Measurements from ENCODE around the gene HSP90AB1.

HSP90AB1 gene

DNA sequence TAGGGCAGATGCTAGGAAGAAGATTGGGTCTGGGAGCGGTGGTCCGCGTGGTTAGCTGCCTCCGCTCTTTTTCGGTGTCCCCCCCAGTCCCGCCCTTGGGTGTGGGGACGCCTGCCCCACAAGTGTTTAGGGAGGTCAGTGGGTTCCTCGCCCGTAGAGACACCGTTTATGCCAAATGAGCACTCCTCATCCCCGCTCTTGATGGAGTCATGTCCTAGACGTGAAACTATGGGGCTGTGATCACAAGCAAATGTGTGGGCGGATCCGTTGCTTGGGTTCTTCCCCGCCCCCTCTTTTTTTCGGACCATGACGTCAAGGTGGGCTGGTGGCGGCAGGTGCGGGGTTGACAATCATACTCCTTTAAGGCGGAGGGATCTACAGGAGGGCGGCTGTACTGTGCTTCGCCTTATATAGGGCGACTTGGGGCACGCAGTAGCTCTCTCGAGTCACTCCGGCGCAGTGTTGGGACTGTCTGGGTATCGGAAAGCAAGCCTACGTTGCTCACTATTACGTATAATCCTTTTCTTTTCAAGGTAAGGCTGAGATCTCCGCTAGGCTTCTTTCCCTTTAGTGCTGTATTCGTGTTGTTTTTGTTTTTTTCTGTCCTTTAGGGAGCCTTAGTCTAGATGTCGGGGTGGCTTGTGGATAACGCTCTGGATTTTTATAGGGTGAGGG is at the start of gene HSP90AB1:
Gene HSP90AB1 (plus strand): TSS at position 439 of the 675 bp plus-strand sequence. CDS start 1,529 bp downstream, outside the sequence.
- peak; percentile 93 for DNase-seq

DNA sequence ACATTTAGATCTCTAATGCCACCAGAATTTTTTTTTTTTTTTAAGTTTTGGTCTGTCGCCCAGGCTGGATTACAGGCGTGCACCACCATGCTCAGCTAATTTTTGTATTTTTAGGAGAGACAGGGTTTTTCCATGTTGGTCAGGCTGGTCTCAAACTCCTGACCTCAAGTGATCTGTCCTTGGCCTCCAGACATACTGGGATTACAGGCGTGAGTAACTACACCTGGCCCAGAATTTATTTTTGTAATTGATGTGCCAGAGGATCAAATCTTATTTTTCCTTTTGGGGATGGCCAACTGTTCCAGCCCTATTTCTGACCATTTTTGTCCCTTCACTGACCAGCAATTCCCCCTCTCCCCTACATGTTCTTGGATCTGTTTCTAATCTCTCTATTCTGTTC is 48.2 kb upstream of the HSP90AB1 start:
- DNase-seq = no peak

DNA sequence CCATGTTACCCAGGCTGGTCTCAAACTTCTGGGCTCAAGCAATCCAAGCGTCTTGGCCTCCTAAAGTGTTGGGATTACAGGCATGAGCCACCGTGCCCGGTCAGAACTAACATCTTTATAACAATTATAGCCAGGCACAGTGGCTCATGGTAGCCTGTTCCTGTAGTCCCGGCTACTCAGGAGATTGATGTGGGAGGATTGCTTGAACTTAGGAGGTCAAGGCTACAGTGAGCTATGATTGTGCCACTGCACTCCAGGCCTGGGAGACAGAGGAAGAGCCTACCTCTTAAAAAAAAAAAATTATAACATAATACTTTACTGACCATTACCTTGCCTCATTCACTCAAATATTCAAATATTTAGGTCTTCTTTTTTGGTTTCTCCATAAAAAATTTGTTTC is 47.0 kb upstream of the HSP90AB1 start:
- no peak for DNase-seq

DNA sequence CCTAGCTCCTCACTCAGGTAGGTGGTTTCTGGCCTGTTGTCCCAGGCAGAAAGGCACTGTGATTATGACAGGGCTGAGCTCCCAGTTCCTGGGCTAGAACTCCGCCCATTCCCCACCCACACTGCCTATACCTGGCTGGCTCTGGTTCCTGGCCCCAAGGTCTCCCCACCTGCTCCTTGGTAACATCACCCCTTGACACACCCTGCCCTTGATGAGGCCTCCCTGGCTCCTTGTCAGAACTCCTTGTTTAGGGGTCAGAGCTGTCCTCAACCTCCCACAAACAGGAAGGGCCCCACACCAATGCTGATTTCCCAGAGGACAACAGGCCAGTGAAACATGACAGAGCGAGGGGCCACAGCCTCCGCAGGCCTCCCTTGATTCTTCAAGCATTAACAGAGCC is 45.7 kb upstream of the HSP90AB1 start:
- no peak for DNase-seq

DNA sequence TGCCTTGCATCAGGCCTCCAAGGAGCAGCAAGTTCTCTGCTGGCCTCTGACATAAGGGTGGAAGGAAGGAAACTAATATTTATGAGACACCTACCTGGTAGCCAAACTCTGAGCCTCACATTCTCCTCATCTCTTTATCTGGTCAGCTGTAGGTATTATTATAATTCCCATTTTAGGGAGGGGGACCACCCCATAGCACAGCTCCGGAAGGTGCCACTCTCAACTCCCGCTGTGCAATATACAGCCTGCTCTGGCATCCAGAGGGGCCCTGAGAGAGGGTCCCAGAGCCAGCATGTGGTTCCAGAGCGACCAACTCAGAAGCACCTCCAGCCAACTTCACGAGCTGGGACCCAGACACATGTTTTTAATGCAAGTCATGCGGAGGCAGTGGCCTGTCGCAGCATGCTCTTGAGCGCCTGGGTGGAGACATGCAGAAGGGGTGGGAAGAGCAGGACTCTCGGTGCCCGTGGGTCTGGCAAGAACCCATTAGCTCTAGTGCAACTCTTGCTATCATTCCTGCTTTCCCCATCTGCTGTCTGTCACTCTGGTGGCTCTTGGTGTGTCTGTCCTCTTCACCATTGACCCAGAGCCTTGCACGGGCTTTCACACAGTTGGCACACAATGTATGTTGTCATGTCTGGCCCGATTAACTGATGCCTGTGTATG is 45.1 kb upstream of the HSP90AB1 start:
- DNase-seq = no peak

DNA sequence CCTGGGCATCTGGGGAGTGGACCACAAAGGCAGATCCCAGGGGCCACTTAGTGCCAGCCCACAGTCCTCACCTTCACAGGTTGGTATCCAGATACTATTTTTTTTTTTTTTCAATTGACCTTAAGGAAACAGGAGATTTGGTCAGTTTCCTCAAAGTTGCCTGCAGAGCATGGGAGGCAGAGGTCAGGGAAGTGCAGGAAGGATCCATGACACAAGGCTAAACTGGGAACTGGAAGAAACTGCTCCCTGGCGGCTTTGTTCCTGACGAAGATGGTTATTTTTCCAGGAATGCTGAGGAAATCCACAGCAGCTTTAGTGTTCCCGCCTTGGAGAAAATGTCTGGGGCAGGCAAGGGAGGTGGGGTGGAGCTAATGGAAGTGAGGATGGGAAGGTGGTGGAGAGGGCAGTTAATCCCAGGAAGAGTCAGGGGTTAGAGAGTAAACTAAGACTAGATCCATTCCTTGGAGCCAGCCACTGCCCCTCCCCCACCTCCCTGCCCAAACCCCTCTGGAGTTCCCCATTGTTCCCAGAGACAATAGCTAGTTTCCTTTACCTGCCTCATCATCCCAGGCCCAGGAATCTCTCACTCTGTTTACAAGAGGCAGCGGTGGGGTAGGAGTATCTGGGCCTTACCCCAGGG is 44.4 kb upstream of the HSP90AB1 start:
- DNase-seq = no peak

DNA sequence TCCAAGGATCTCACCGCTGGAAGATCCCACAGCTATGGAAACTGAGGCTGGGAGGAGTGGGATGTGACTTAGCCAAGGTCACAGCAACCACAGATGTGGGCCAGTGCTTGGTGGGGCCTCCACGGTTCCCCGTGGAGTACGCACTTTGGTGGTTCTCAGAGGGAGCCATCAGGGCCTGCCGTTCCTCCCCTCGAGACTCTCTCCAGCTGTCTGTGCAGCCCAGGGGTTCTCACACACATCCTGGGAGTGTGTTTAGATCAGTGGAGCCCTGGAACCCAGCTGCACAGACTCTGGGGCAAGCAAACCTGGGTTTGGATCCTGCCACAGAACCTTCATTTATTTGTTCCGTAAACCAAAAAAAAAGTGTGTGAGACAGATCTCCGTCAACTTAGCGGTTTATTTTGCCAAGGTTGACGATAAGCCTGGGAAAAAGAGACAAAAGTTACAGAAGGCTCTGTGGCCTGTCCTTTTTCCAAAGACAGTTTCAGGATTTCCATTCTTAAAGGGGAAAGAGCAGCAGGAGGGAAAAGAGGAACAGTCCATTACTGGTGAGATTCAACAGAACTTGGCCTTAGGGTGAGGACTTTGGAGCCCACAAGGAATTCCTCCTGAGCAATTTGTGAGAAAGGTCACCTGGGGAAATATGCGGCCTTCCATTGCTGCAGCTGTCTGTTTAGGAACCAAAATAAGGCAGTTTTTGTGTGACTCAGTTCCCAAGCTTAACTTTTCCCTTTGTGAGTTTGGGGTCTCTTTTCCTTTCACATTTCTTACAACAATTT is 43.7 kb upstream of the HSP90AB1 start:
- DNase-seq = no peak

DNA sequence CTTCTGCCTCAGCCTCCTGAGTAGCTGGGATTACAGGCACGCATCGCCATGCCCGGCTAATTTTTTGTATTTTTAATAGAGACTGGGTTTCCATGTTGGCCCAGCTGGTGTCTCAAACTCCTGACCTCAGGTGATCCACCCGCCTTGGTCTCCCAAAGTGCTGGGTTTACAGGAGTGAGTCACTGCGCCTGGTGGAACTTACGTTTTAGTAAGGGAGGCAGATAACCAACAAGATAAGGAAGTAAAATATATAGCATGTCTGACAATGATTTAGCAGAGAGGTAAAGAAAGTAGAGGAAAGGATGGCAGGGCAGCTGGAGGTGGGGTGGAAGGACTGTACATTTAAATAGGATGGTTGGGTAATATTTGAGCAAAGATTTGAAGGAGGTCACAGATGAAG is 42.9 kb upstream of the HSP90AB1 start:
- no peak for DNase-seq

DNA sequence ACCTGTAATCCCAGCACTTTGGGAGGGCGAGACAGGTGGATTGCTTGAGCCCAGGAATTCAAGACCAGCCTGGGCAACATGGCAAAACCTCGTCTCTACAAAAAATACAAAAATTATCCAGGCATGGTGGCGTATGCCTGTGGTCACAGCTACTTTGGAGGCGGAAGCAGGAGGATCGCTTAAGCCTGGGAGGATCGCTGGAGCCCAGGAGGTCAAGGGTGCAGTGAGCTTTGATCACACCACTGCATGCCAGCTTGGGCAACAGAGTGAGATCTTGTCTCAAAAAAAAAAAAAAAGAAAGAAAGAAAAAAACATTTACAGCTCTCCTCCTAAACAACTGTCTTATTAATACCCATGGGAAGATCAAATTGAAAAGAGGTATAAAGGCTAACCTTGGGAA is 38.9 kb upstream of the HSP90AB1 start:
- DNase-seq = no peak

DNA sequence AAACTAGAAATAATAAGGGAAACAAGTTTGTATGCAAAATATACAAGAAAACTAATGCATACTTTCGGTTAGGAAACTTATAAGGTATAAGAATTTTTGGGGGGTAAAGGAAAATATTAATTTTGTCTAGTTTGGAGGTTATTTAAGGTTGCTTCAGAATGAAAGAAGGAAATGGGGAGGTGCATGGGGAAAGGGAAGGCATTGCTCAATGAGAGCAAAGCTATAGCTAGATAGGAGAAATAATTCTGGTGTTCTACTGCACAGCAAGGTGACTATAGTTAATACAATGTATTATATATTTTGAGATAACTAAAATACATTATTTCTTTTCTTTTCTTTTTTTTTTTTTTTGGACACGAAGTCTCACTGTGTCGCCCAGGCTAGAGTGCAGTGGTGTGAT is 35.6 kb upstream of the HSP90AB1 start:
- DNase-seq = no peak

DNA sequence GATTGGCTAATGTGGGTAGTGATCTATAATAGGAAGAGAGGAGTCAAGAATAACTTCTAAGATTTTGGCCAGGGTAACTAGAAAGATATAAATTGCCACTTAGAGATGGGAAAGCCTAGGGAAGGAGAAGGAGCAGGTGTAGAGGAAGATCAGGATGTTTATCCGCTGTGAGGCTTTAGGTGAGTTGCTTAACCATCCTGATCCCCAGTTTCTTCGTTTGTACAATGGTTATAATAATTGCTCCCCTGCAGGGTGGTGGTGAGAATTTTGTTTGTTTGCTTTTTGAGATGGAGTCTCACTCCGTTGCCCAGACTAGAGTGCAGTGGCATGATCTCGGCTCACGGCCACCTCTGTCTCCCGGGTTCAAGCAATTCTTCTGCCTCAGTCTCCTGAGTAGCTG is 32.6 kb upstream of the HSP90AB1 start:
- DNase-seq = no peak

DNA sequence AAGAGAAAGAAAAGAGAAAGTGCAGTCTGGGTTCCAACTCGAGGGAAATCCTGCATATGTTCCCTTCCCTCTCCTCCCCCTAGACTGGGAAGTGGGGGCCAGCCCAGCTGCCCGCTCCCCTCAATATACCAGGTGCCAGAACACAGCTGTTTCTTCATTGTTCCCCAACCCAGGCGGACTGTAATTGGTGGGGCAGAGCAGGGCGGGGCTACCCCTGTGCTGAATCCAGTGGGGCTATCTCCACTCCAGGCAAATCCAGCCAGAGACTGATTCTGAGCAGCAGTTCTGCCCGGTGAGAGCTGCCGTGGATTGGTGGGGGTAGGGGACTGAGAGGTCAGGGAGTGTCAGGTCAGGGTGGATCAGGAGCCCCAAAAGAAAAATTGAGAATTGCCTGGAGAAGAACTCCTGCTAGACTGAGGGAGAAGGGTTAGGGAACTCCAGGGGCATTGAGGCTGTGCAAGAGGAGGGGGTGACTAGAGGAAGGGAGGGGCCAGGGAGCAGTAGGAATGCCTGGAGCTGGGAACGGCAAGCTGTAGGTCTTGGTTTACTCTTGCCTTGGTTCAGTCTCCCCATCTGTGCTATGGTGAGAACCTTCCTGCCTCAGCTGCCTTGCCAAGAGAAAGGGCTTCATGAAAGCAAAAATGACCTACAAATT is 30.1 kb upstream of the HSP90AB1 start, which contains the start of gene MYMX:
Gene MYMX (plus strand): TSS at position 250 of the 655 bp plus-strand sequence. CDS start 546 bp downstream, outside the sequence.
- no peak for DNase-seq

DNA sequence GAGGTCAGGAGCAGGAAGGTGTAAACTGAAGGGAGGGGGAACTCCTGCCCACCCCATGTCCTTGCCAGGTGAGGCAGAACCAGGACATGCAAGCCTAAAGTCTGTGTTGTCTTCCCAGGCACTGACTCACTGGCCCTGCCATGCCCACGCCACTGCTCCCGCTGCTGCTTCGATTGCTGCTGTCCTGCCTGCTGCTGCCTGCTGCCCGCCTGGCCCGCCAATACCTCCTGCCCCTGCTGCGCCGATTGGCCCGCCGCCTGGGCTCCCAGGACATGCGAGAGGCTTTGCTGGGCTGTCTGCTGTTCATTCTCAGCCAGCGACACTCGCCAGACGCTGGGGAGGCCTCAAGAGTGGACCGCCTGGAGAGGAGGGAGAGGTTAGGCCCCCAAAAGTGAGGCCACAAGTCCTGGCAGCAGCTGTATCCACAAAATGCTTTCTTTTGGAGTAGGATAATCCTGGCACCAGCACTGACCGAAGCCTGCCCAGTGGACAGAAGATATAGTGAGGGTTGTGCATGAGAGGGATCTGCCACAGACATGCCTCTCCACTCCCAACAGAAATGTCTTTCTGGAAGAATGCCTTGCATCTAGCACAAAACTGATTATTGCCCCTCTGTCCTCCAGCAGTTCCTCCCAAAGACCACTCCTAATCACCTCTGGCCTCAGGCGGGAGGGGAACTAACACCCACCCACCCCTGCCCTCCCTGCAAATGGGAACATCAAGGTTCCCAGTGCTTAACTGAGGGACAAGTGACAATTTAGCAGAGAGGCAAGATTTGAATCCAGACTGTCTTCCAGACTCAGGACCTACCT is 29.4 kb upstream of the HSP90AB1 start:
- no peak for DNase-seq

DNA sequence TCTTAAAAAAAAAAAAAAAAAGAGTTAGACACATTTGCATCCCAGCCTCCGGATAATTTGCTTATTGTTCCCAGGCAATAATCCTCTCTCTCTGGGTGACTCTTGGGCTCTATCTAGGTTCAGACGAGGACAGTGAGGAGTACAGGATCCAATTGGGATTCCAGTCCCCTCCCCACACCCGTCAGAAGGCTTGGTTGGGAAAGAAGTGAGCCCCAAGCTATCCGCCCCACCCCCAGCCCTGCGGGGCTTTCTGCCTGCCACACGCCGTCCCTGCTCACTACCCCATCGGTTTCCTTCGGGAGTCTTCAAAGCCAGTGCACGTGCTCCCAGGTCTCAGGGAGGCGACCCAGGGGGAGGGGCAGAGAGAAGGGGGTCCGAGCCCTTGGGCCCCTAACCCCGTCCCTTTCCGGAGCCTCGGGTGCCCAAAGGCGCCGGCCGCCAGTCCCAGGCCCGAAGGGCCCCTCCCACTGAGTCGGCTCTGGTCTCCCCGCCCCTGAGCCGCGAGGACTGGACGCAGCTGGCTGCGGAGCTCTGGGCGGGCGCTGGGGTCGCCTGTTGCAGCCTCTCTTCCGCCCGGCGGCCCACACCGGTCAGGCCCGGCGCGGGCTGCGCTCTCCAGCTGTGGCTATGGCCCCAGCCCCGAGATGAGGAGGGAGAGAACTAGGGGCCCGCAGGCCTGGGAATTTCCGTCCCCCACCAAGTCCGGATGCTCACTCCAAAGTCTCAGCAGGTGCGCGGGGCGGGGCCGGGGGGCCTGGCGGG is 27.7 kb upstream of the HSP90AB1 start:
- DNase-seq = no peak

DNA sequence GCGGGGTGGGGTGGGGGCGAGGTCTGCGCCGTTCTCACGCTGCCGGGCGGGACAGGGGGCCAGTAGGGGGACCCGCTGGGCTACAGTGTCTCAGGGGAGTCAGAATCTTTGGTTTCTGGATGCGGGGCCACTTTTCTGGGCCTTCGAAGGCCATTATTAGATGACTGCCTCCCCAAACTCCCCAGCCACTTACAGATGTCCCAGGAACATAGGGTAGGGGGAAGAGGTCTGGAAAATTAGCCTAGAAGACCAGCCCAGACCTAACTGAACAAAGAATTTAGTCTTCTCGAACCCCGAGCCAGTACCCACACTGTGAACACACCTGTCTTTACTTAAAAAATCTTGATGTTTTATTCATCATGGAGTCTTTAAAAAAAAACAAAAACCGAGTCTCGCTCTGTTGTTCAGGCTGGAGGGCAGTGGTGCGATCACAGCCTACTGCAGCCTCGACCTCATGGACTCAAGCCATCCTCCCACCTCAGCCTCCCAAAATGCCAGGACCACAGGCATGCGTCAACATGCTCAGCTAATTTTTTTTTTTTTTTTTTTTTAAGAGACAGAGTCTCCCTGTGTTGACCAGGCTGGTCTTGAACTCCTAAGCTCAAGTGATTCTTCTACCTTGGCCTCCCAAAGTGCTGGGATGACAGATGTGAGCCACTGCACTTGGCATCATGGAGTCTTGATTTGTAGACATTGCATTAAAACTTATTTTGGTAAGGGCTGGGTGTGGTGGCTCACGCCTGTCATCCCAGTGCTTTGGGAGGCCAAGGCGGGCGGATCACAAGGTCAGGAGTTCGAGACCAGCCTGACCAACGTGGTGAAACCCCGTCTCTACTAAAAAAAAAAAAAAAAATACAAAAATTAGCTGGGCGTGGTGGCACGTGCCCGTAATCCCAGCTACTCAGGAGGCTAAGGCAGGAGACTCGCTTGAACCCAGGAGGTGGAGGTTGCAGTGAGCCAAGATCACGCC is 26.8 kb upstream of the HSP90AB1 start:
- no peak for DNase-seq

DNA sequence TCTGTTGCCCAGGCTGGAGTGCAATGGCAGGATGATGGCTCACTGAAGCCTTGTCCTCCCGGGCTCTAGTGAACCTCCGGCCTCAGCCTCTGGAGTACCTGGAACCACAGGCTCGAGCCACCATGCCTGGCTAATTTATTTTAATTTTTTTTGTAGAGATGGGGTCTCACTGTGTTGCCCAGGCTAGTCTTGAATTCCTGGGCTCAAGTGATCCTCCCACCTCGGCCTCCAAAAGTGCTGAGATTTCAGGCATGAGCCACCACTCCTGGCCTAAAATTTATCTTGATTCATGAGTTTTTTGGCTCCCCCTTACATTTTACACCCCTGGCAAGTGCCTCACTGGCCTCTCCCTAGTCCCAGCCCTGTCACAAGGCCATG is 26.0 kb upstream of the HSP90AB1 start:
- DNase-seq = no peak

DNA sequence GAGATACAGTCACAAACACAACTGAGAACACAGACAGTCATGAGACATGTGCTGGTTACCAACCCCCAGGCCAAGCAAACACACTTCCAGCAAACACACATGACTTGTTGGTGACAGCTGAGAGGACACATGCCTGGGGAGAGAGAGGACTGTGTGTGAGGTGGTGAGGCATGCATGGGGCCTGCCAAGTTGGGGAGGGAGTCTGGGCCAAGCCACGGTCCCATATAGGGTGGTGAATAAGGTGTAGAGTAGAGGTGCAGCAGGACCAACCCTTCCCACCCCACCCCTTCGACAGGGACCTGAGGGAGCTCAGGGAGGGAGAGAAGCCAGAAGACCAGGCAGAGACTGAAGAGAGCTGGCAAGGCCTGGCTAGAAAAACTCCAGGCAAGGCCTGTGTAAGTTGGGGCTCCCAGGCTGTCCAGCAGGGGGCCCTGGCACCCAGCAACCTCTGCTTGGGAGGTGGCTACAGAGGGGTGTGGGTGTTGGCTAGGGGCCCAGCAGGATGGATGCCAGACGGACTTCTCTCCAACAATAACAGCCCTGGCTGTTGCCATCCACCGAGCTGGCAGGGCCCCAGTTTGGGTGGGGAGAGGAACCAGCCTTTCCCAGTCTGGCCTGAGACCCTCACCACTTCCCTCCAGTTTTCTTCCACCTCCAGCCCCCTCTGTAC is 25.5 kb upstream of the HSP90AB1 start:
- DNase-seq = peak; percentile 66

DNA sequence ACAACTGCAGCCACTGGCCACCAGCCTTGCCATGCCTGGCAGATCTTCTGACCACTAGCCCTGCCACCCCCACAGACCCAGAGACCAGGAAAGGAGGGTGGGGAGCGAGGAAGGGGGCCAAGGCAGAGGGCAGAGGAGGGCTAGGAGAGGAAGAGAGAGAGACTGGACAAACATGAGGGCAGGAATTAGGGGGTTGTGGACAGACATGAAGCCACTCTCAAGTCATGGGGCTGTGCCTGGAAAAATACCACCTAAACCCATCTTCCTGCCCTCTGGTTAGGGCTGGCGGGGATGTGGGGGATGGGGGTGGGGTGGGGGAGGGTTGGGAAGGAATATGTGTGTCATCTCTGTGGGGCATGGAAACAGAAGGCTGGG is 25.0 kb upstream of the HSP90AB1 start:
- DNase-seq = no peak
